Fibroblast of skin of left quadriceps (primary cell): ENCODE measurements around the gene POLR3B.
"Not testable (repeated sequence)": the region's sequence is repeated elsewhere in the genome, so short reads cannot be mapped to it uniquely, and the experiment has no call there.

ENCODE experiments used
- DNase-seq, 2 experiments: peaks; one replicate each; pipeline ENCODE4 v3.0.0-alpha.2; 2013; ENCODE audit warnings: low read depth in 2 of 2

POLR3B gene

DNA sequence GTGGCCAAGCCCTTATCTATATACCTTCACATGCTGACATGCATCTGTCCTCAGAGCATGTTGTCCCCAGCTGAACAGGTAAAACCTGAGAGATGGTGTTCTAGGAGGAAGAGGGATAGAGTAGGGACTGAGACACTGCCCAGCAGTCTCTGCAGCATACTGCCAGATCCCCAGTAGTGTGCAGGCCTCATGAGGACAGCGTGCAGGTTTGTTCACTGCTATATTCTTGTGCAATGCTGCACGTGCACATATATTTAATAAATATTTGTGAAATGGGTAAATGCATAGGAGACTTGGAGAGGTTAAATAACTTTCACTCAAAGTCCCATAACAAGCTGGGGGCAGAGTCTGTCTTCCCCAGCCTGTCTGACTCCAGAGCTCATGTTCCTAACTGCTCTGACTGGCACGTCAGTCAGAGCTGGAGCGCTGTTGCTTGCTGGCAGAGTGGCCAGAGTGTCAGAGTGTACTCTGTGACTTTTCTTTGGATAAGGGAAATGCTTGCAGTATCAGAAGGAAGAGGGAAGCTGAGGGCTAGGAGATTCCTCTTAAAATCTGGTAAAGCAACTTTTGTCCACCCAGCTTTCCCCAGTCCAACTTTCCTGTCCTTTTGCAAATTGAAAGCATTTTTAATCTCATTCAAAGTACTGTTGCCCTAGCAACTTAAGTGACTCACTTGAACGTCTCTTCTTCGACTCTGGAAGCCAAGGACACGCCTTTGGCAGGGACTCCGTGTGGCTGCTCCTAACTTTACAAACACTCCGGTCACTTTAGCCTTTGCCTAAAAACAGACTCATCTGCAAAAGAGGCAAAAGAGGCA is 14.9 kb upstream of the POLR3B start:
- DNase-seq = peak in 1 of 2 experiments; percentile 14

- no peak for DNase-seq
These were observed 14.4 kb upstream of the POLR3B start for GRCh38 chr12:106343214-106343528.

DNA sequence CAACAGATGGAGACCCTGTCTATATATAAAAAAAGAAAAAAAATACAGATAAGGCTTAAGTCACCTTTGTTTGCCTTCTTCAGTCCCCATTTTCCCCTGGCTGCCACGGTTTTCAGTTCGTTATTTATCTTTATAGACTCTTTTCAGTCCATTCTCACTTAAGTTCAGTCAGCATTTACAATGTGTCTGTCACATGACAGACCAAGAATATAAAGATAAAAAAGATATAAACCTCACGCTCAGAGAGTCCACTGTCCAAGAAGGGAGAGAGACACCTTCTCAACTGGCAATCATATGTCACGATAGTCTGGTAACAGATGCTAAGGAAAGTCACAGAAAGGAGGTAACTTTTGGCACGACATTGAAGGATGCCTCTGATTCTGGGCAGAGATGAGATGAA is 13.4 kb upstream of the POLR3B start:
- DNase-seq = no peak

DNA sequence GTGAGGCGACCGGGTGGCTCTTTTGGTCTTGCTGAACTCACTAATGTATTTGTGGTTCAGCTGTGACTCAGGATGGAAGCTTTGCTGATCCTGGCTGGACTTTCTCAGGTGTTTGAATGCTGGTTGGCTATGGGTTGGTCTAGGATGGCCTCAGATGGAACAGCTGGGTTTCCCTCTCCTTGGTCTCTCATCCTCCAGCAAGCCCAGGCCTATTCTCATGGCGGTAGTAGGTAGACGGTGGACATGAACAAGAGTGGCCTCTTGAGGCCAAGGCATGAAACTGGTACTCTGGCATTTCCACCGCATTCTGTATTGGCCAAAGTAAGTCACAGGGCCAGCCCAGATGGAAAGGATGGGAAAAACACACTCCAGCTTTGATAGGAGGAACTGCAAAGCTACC is 11.8 kb upstream of the POLR3B start:
- peak in 1 of 2 experiments; percentile 18 for DNase-seq

- no peak for DNase-seq
These were observed 9.1 kb upstream of the POLR3B start for GRCh38 chr12:106348411-106348810.

GRCh38 chr12:106353175-106353574 is 4.4 kb upstream of the POLR3B start:
- no peak for DNase-seq

DNA sequence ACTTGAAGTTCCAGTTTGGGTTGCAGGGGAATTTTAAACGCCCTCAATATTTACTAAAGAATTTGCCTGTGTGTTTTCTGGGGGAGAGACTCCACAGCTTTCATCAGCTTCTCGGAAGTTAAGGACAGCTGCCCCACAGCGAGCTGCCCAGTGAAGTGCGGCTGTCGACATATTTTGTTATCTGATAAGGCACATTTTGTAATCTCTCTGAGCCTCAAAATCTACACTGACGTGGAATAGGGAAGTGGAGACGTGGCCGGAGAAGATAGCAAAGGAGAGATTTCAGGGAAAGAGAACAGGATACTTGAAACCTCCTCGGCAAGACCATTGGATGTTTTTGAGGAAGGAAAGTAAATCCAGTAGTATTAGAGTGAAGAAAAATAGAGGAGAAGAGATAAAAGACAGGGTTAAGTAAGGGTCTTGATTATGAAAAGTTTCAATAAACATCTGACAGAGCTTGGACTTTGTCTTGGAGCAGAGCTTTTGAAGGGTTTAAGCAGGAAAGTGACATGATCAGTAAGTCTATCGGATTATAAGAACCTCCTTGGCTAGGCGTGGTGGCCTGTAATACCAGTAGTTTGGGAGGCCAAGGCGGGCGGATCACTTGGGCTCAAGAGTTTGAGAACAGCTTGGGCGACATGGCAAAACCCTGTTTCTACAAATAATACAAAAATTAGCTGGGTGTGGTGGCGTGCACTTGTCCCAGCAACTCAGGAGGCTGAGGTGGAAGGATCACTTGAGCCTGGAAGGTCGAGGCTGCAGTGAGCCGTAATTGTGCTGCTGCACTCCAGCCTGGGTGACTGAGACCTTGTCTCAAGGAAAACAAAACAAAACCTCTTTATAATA is 1.1 kb downstream of the POLR3B start:
- DNase-seq = peak; percentile 31 to 35

DNA sequence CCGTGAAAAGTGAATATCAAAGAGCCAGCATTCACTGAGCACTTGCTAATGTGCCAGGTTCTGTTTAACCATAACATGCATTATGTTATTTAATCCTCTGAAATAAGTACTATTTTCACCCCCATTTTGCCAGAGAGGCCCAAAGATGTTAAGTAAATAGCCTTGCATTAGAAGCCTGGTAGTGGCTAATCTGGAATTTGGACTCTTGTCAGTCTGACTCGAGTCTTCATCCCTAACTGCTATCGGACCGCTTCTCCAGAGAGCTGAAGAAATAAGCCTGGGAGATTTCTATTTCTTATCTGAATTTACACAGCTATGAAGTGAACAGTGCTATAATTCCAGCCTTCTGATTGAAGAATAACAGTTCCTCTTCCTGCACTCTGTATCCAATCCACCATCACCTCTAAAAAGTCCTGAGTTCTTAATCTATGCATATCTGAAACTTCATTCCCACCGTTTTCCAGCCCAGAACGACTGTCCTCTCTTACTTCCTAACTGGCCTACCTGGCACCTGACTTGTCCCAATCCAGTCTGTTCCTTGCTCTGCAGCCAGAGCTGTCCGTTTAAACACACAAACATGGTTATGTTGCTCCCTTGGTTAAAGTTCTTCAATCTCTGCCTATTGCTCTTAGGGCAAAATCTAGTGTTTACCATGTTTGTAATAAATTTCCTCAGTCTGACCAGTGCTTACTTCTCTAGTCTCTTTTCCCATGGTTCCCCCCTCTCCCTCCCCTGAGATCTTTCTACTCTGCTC is 2.3 kb downstream of the POLR3B start:
- no peak for DNase-seq

DNA sequence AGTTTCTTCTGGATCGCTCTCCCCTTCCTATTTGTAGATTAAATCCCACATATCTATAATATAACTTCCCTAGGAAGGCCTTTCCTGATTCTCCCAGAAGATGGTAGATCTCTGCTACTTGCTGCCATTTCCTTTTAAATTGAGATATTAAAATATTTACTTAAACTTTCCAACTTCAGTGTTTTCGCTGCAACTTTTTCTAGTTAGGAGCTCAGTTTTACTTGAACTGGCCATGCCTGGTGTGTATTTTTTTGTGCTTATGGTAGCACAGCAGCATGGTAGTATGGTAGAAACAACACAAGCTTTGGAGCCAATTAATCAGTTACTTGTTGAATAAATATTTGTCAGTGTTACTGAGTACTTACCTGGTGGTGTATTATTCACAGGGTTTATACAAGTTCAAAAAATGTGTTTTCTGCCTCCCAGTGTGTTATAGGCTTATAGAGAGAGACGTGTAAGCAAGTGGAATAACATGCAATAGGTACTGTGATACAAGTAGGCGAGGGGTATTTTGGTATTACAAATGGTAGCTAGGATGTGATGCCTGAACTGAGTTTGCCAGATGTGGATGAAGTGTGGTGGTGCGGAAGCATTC is 2.9 kb downstream of the POLR3B start:
- no peak for DNase-seq

- no peak for DNase-seq
These were observed 5.4 kb downstream of the POLR3B start for GRCh38 chr12:106362971-106363370.

- no peak for DNase-seq
These were observed 6.7 kb downstream of the POLR3B start for GRCh38 chr12:106364261-106364660.

DNA sequence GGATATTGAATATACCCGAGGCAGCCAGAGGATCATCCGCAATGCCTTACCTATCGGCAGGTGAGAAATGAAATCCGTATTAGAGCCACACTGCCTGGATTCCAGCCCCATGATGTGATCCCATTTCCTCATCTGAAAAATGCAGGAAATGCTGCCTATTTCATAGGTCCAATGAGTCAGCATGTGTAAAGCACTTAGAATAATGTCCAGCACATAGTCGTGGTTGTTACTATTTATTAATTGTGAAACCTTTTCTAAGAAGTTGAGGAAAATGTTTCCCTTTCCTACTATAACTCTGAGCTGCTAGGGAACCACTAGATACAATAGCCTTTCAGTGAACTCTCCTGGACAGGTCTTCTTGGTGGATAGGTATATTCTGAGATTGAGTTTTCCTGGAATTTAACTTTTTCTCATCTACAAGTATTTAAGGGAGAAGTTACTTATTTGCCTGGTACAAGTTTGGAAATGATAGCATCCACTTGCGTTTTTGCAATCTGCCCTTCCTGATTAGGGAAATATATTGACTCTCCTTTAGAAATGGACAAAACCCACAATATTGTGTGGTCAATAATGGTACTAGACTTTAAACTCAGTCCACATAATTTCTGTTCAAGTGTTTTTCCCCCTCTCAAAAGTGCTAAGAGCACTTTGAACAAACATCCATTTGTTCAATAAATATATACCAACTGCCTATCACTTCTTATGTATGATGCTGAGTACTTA is 12.2 kb downstream of the POLR3B start:
- DNase-seq = peak; percentile 63 to 66

DNA sequence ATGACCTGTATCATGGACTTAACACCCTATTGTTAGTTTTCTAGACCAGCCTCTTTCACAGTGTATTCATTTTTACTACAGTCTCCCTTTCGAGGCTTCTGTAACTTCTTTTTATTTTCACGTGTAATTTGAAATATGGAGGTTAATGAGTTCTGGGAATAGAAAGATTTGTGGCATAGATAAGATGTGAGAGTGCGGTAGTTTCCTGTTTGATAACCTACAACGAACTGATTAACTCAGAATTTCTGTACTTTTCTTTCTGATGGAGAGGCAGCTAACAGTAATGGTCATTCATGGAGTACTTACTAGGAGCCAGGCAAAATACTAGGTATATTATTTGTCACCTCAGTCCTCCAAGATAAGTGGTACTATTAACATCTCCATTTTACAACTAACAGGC is 21.2 kb downstream of the POLR3B start:
- no peak for DNase-seq

GRCh38 chr12:106380954-106381353 is 23.4 kb downstream of the POLR3B start:
- DNase-seq = no peak

GRCh38 chr12:106381866-106382265 is 24.3 kb downstream of the POLR3B start:
- DNase-seq = not testable (repeated sequence)

DNA sequence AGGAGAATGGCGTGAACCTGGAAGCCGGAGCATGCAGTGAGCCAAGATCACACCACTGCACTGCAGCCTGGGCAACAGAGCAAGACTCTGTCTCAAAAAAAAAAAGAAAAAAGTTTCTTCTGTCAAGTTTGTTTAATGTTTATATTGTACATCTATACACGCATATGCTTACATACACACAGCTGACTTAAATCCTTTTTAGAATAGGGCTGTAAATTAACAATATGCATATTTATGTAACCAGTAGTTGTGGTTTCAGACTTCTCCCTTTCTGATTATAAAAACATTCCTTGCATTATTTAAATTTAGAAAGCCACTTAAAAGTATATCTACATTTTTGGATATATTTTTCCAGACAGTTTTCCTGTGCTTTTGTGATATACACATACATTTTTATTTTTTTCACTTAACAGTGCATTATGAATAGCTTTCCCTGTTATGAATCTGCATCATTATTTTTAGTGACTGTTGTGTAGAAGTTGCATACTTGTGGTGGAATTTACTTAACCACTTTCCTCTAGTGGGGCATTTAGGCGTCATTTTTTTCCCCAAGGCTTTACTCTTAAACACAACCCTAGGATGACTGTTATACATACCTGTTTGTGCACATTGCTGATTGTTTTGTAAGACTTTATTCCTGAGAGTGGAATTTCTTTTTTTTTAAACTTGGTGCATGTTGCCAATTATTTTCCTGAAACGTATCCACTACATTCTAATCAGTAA is 29.4 kb downstream of the POLR3B start:
- peak; percentile 60 to 62 for DNase-seq

GRCh38 chr12:106387848-106388377 is 30.4 kb downstream of the POLR3B start:
- DNase-seq = no peak

DNA sequence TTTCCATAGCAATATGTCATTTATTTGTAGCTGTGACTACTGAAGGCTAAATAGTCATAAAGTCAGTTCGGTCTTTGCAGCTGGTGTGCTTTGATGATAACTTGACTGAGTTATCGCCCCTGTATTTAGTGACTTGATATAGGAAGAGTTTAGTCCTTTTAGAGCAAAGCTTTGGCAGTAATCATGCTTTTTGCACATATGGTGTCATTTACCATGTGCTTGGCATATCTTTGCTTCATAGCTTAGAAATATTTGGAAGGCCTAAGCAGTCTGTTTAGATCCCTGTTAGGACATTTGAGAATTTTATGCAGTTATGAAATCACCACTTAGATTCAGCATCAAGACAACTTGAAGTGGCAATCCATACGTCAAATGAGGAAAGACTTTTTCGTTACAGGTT is 31.6 kb downstream of the POLR3B start:
- peak in 1 of 2 experiments; percentile 19 for DNase-seq

- no peak for DNase-seq
These were observed 35.2 kb downstream of the POLR3B start for GRCh38 chr12:106392759-106393158.

DNA sequence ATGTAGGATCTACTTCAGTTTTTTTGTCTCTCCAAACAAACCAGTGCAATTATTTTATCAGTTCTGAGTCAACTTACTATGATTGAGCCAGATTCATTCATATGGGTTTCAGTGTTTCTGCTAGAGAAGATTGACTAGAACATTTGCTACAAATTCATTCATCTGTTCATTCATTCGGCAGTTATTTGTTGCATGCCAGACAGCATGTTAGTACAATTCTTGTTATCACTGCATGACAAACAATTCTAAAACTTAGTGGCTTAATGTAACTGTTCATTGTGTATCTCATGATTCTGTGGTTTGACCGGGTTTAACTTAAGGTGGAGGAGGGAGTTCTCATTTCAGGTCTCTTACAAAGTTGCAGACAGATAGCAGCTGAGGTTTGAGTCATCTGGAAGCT is 52.3 kb downstream of the POLR3B start:
- no peak for DNase-seq
